Activated B cell treated with CpG ODN at 0.5 μM for 24 hours (primary cell): ENCODE results near the gene GADD45G. TPM values are rescaled to one million over a fixed set of nuclear protein-coding genes. Genes with fewer than 3 reads are reported as not detected.

Experiments used
- ATAC-seq: fragments of 200-7000 bp; cut with Tn5 transposase; one replicate; pipeline ENCODE4 v1.10.0; 2021; ENCODE audit warnings: low read depth, mild to moderate bottlenecking, moderate library complexity
- CTCF ChIA-PET: fragments of 350-600 bp; sonication (Branson Sonifier 250); formaldehyde crosslinking; loops from one replicate; lab custom pipeline; 2021; ENCODE audit warnings: antibody characterized with exemption; lab: Charles Lee
- POLR2A ChIA-PET: fragments of 350-600 bp; sonication (Branson Sonifier 250); formaldehyde crosslinking; loops from one replicate; lab custom pipeline; 2021; ENCODE audit warnings: antibody characterized with exemption; lab: Charles Lee
- DNase-seq: peaks from one replicate; pipeline ENCODE4 v3.0.0; 2022
- H3K27ac Mint-ChIP-seq: one replicate; pipeline ENCODE4 v1.8.0; 2020; ENCODE audit warnings: mixed read lengths
- H3K27me3 Mint-ChIP-seq: one replicate; pipeline ENCODE4 v1.8.0; 2021; ENCODE audit warnings: mixed read lengths
- H3K36me3 Mint-ChIP-seq: one replicate; pipeline ENCODE4 v1.8.0; 2021; ENCODE audit warnings: low read depth, mixed read lengths
- H3K4me1 Mint-ChIP-seq: one replicate; pipeline ENCODE4 v1.8.0; 2021; ENCODE audit warnings: mixed read lengths
- H3K4me3 Mint-ChIP-seq: one replicate; pipeline ENCODE4 v1.8.0; 2020; ENCODE audit warnings: mild to moderate bottlenecking, mixed read lengths
- H3K9me3 Mint-ChIP-seq: one replicate; pipeline ENCODE4 v1.8.0; 2020; ENCODE audit warnings: mixed read lengths
- CTCF ChIP-seq: fragments of 200-600 bp; IDR thresholded peaks from one replicate; pipeline ENCODE4 v1.8.0; 2022; ENCODE audit warnings: antibody characterized with exemption, mild to moderate bottlenecking
- intact Hi-C: fragments of 100-400 bp; cut with micrococcal nuclease; formaldehyde crosslinking; loops from one replicate; pipeline ENCODE4 v1.15.1; 2024
- total RNA-seq: library from RNA; stranded (reverse); gene quantifications from 2 replicates; pipeline ENCODE4 v1.2.3, GENCODE V29; 2022

GADD45G gene
- total RNA-seq, 1 donor from 2014 or later = 7.6 TPM

DNA sequence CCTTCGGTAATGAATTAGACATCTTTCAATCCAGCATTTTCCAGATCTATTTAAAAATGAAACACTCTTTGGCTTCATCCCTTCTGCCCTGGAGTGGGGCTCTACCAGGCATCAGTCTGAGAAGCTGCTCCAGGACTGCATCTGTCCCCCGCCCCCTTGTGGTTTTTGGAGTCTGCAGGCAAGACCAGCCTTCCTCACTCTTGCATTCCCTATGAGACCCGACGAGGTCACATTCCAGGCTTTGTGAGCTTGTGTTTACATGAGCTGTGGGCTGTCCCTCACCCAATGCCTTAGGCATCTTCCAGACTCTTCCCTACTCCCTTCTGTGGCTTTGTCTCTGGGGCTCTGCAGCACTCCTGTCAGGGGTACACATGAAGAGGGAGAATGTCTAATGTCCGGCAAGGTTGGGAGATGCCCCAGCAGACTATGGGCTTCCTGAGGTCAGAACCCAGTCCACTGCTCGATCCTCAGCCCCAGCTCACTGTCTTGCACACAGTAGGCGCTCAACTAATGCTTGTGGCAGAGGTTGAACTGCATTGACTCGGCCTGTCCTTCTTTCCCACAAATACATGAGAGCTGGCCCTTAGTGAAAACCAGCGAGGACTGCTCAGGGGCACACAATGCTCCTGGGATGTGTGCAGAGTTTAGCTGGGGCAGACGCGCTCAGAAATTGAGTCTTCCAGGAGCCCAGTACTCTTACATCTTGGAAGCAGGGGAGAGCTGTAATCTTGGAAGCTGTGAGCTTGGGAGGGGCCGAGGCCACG is 11.7 kb upstream of the GADD45G start:
- DNase-seq (no peak), ATAC-seq (no peak)
- intact Hi-C loops = no loop called here
- no peak for TF ChIP-seq CTCF
- CTCF ChIA-PET = interaction anchor here (0.7 to 3.2 kb wide), 12 partner anchors 10 to 642 kb away, joined by 3 to 19 read pairs (median 4); no protein-coding TSS in a partner anchor
- H3K27me3 Mint-ChIP-seq = peaks cover 10% of the 10 kb centered on the region
- no peaks in the 10 kb centered on the region for H3K4me1 Mint-ChIP-seq
- POLR2A ChIA-PET = interaction anchor here (1.6 kb wide), 1 partner anchor 11 kb away, joined by 3 read pairs; no protein-coding TSS in a partner anchor
- no peaks in the 10 kb centered on the region for H3K36me3 Mint-ChIP-seq
- H3K27ac Mint-ChIP-seq = no peak overlapping the region
- H3K4me3 Mint-ChIP-seq = no peak overlapping the region
- no peaks in the 10 kb centered on the region for H3K9me3 Mint-ChIP-seq

GRCh38 chr9:89593727-89594427 is 10.9 kb upstream of the GADD45G start:
- Mint-ChIP-seq H3K4me3 (no peak overlapping the region), H3K27ac (no peak overlapping the region), H3K36me3 (no peaks in the 10 kb centered on the region), H3K27me3 (peaks cover 8% of the 10 kb centered on the region), H3K4me1 (no peaks in the 10 kb centered on the region), H3K9me3 (no peaks in the 10 kb centered on the region)
- DNase-seq (no peak), ATAC-seq (peak; percentile 81)
- POLR2A ChIA-PET = interaction anchor here (1.6 kb wide), 1 partner anchor 10 kb away, joined by 3 read pairs; no protein-coding TSS in a partner anchor
- CTCF ChIA-PET = interaction anchor here (0.6 to 3.2 kb wide), 14 partner anchors 9 to 641 kb away, joined by 3 to 19 read pairs (median 4); no protein-coding TSS in a partner anchor
- no peak for TF ChIP-seq CTCF
- intact Hi-C loops = loop anchor here (1.0 kb wide), 1 partner anchor 508 kb away; no protein-coding TSS in a partner anchor

DNA sequence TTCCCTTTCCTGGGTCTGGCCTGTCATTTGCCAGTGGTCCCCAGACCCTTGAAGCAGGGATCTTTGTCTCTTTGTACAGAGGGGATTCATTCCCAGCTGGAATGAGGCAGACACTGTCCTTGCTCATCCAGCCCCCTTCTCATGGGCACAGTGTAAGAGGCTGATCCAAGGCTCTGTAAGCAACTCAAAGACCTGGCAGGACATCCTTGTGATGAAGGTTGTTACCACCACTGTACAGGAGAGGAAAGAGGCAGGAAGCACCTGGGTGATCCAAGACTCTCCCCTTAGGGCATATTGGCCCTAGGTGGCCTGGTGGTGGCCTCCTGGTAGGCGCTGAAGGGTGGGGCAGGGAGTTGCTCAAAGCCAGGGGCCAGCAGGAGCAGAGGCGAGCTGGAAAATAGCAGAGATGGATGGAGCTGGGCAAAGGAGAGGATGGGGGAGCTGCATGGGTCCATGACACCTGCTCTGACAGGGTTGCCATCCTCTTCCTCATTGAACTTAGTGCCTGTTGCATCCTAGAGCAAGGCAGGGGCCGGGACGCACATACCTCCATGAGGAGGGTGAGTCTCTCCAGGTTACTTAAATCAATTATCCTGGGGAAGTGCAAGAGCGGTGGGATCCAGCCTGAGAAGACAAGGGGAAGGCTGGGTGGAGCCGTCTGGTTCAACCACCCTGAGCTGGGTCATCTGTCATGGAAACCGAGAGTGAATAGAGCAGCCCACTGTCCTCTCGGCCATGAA is 9.8 kb upstream of the GADD45G start:
- ChIA-PET CTCF (interaction anchor here (1.5 to 9.7 kb wide), 4 partner anchors 8 to 508 kb away, joined by 3 to 74 read pairs (median 18); no protein-coding TSS in a partner anchor), POLR2A (no interaction called here)
- no peak for TF ChIP-seq CTCF
- Mint-ChIP-seq H3K36me3 (no peaks in the 10 kb centered on the region), H3K27me3 (peaks cover 8% of the 10 kb centered on the region), H3K27ac (no peak overlapping the region), H3K9me3 (no peaks in the 10 kb centered on the region), H3K4me1 (no peaks in the 10 kb centered on the region), H3K4me3 (no peak overlapping the region)
- ATAC-seq (no peak), DNase-seq (no peak)
- intact Hi-C loops = loop anchor here (1.0 kb wide), 1 partner anchor 507 kb away; no protein-coding TSS in a partner anchor

DNA sequence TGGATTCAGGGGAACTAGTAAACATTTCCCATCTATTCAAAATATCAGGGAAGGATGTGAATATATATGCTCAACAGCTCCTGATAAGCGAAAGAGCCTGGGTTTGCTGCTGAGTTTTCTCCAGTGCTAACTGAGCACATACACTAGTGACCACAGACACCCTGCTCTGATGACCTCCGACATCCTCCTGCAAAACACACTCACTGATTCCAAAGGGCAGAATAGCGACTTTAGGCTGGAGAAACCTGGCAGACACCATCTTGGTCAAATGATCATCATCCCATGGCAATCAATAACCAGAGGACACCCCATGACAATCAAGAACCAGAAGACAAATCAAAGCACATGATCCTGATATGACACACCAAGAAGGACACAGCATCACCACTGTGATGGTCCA is 9.2 kb upstream of the GADD45G start:
- H3K27ac Mint-ChIP-seq = no peak overlapping the region
- H3K27me3 Mint-ChIP-seq = peaks cover 8% of the 10 kb centered on the region
- H3K9me3 Mint-ChIP-seq = no peaks in the 10 kb centered on the region
- DNase-seq (no peak), ATAC-seq (no peak)
- no peak overlapping the region for H3K4me3 Mint-ChIP-seq
- TF ChIP-seq CTCF = no peak
- intact Hi-C loops = no loop called here
- CTCF ChIA-PET = interaction anchor here (2.9 to 9.7 kb wide), 3 partner anchors 501 to 510 kb away, joined by 19 to 74 read pairs (median 21); no protein-coding TSS in a partner anchor
- no peaks in the 10 kb centered on the region for H3K4me1 Mint-ChIP-seq
- no peaks in the 10 kb centered on the region for H3K36me3 Mint-ChIP-seq
- POLR2A ChIA-PET = no interaction called here
